Measurements from ENCODE around the gene SRGAP1. TPM values are rescaled to one million over a fixed set of nuclear protein-coding genes. Genes with fewer than 3 reads are reported as not detected.

Gene SRGAP1
- total and polyA plus RNA-seq, 2 of the 8 experiments (the other 6 are each of a cell fraction or from before 2014, with no cell fraction given), result 3.2 to 7.3 TPM

DNA sequence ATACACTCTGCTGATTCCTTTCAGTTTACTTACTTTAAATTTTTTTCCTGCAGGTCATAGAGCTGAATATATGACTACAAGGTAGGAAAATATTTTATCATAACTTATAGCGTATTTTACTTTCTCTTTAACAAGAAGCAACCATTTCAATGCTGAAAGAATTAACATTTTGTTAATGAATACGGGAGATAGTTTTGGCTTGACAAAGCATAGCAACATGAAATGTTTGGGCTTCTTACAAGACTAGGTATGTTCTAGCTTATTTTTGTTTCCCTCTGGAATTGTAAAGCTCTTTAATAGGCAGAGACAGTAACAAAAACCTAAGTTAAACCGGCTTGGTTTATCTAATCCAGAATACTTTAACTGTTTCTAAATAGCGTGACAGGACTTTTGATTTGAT, 242.4 kb downstream of the SRGAP1 start:
- Histone ChIP-seq H2AK5ac (ENCODE audit: low read depth, low read length) (no peak overlapping the region), H2BK15ac (ENCODE audit: low read length) (no peak overlapping the region), H2BK120ac (replicated peaks; ENCODE audit: low read depth, low read length) (no peak overlapping the region), H4K5ac (ENCODE audit: insufficient read length, low read depth, low read length) (no peak overlapping the region), H3K56ac (replicated peaks; ENCODE audit: insufficient read length, low read depth, low read length) (no peak overlapping the region), H3K4ac (replicated peaks; ENCODE audit: insufficient read length, low read depth, low read length) (no peak overlapping the region), H3K9ac (replicated peaks in 1 of 4; ENCODE audit: extremely low read depth in 1 of 4, low read depth in 3 of 4, low read length in 3 of 4) (no peak overlapping the region), H4K8ac (ENCODE audit: extremely low read depth, insufficient read depth, low read length) (no peak overlapping the region), H3K4me2 (ENCODE audit: insufficient read depth in 1 of 2, low read depth in 2 of 2, low read length in 2 of 2) (no peak overlapping the region), H3K14ac (ENCODE audit: insufficient read length) (no peak overlapping the region), H4K20me1 (replicated peaks in 1 of 2; ENCODE audit: control insufficient read depth in 1 of 2, insufficient read depth in 2 of 2, low read length in 2 of 2) (no peaks in the 10 kb centered on the region), H2BK12ac (ENCODE audit: low read depth, low read length) (no peak overlapping the region), H3K23me2 (ENCODE audit: low read depth, low read length) (no peaks in the 10 kb centered on the region), H3K4me3 (ENCODE audit: extremely low read depth in 1 of 4, insufficient read depth in 2 of 4, low read depth in 3 of 4, low read length in 4 of 4) (no peak overlapping the region), H3K27me3 (replicated peaks in 1 of 4; ENCODE audit: control insufficient read depth in 3 of 4, extremely low read depth in 1 of 4, insufficient read depth in 3 of 4, low read length in 3 of 4) (peaks cover 0 to under 1% (median 0%) of the 10 kb centered on the region in 4 experiments; a peak in 1 of 7 replicates), H3K27ac (ENCODE audit: low read depth, low read length) (no peak overlapping the region), H4K91ac (replicated peaks; ENCODE audit: insufficient read length, low read length) (no peak overlapping the region), H3K9me3 (ENCODE audit: insufficient read depth in 2 of 2, low read depth in 1 of 2, low read length in 1 of 2) (no peaks in the 10 kb centered on the region), H3K23ac (ENCODE audit: insufficient read length) (no peak overlapping the region), H3K4me1 (replicated peaks in 1 of 4; ENCODE audit: control insufficient read depth in 3 of 4, insufficient read depth in 4 of 4, low read length in 3 of 4) (peaks cover 0 to 6% (median 2%) of the 10 kb centered on the region in 4 experiments; a peak in 2 of 7 replicates), H3K36me3 (ENCODE audit: control insufficient read depth in 2 of 4, insufficient read depth in 4 of 4, low read length in 3 of 4) (no peaks in the 10 kb centered on the region), H3K79me2 (ENCODE audit: control insufficient read depth in 1 of 2, insufficient read depth in 2 of 2, low read length in 2 of 2) (no peaks in the 10 kb centered on the region), H3K79me1 (ENCODE audit: low read depth, low read length) (no peaks in the 10 kb centered on the region), H3K18ac (ENCODE audit: extremely low read depth, low read length) (no peak overlapping the region), H2BK20ac (ENCODE audit: low read length) (no peak overlapping the region), H2BK5ac (ENCODE audit: low read depth, low read length) (no peak overlapping the region), H2AFZ (ENCODE audit: low read length) (no peak overlapping the region)
- 90% methylated on average over 4 of the region's 4 CpGs; no CpG with 5 or more reads in 1 of the 2 experiments for WGBS, 2 experiments (ENCODE audit: extremely low coverage in 1 of 2, insufficient coverage in 1 of 2, insufficient read length in 1 of 2, insufficient replicate concordance in 2 of 2, low coverage in 1 of 2, low lambda C conversion rate in 2 of 2, missing lambda C conversion rate in 1 of 2)
- DNase-seq (ENCODE audit: low read depth in 1 of 2, low spot score in 2 of 2), result no peak
- POLR2A ChIA-PET (ENCODE audit: partially characterized antibody), result interaction anchor here (1.2 kb wide), 1 partner anchor 13 kb away, joined by 3 read pairs; no protein-coding TSS in a partner anchor
- no peak for FAIRE-seq
- CTCF ChIA-PET (ENCODE audit: partially characterized antibody), result interaction anchor here (1.8 kb wide), 1 partner anchor 8 kb away, joined by 8 read pairs; no protein-coding TSS in a partner anchor
- TF ChIP-seq, protein P1, sequence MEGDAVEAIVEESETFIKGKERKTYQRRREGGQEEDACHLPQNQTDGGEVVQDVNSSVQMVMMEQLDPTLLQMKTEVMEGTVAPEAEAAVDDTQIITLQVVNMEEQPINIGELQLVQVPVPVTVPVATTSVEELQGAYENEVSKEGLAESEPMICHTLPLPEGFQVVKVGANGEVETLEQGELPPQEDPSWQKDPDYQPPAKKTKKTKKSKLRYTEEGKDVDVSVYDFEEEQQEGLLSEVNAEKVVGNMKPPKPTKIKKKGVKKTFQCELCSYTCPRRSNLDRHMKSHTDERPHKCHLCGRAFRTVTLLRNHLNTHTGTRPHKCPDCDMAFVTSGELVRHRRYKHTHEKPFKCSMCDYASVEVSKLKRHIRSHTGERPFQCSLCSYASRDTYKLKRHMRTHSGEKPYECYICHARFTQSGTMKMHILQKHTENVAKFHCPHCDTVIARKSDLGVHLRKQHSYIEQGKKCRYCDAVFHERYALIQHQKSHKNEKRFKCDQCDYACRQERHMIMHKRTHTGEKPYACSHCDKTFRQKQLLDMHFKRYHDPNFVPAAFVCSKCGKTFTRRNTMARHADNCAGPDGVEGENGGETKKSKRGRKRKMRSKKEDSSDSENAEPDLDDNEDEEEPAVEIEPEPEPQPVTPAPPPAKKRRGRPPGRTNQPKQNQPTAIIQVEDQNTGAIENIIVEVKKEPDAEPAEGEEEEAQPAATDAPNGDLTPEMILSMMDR (IDR thresholded peaks at IDR 0.05; ENCODE audit: control extremely low read depth in 1 of 3, insufficient read depth in 1 of 3, low read depth in 1 of 3, low read length in 3 of 3), result no peak
- TF ChIP-seq SIX5 (IDR thresholded peaks at IDR 0.05; ENCODE audit: low read depth, low read length), result no peak
- no peak for TF ChIP-seq CREB1 (IDR thresholded peaks at IDR 0.05)
- no peak for TF ChIP-seq SP4 (IDR thresholded peaks at IDR 0.05; ENCODE audit: low read length)
- no peak for TF ChIP-seq SIRT6 (IDR thresholded peaks at IDR 0.05; ENCODE audit: low read length)
